Activated CD8-positive, alpha-beta T cell treated with anti-CD3 and anti-CD28 coated beads for 36 hours (primary cell): ENCODE data around the gene STK4. TPM values are rescaled to one million over a fixed set of nuclear protein-coding genes. Genes with fewer than 3 reads are reported as not detected.

Source experiments
- ATAC-seq: fragments of 200-7000 bp; cut with Tn5 transposase; one replicate; pipeline ENCODE4 v1.10.0; 2021; ENCODE audit warnings: mild to moderate bottlenecking, moderate library complexity
- CTCF ChIA-PET: fragments of 350-600 bp; sonication (Branson Sonifier 250); formaldehyde crosslinking; loops from one replicate; lab custom pipeline; 2021; ENCODE audit warnings: antibody characterized with exemption; lab: Charles Lee
- POLR2A ChIA-PET: fragments of 350-600 bp; sonication (Branson Sonifier 250); formaldehyde crosslinking; loops from one replicate; lab custom pipeline; 2021; ENCODE audit warnings: antibody characterized with exemption; lab: Charles Lee
- DNase-seq: peaks from one replicate; pipeline ENCODE4 v3.0.0-alpha.2; 2020
- H3K27ac Mint-ChIP-seq: one replicate; pipeline ENCODE4 v1.8.0; 2021; ENCODE audit warnings: mild to moderate bottlenecking, mixed read lengths
- H3K27me3 Mint-ChIP-seq: one replicate; pipeline ENCODE4 v1.8.0; 2021; ENCODE audit warnings: mixed read lengths
- H3K36me3 Mint-ChIP-seq: one replicate; pipeline ENCODE4 v1.8.0; 2021; ENCODE audit warnings: low read depth, mixed read lengths
- H3K4me1 Mint-ChIP-seq: one replicate; pipeline ENCODE4 v1.8.0; 2021; ENCODE audit warnings: low read depth, mixed read lengths
- H3K4me3 Mint-ChIP-seq: one replicate; pipeline ENCODE4 v1.8.0; 2021; ENCODE audit warnings: mild to moderate bottlenecking, moderate library complexity, mixed read lengths
- H3K9me3 Mint-ChIP-seq: one replicate; pipeline ENCODE4 v1.8.0; 2021; ENCODE audit warnings: mixed read lengths
- intact Hi-C: fragments of 100-400 bp; cut with micrococcal nuclease; formaldehyde crosslinking; loops from one replicate; pipeline ENCODE4 v1.10.0; 2022
- total RNA-seq, 2 experiments: library from RNA; stranded (reverse); gene quantifications; one replicate each; pipeline ENCODE4 v1.2.3, GENCODE V29; 2021
- TF ChIP-seq, protein P1 (sequence below): fragments of 200-600 bp; IDR thresholded peaks from one replicate; pipeline ENCODE4 v1.8.0; 2022; ENCODE audit warnings: antibody characterized with exemption, mild to moderate bottlenecking

STK4 gene
- total RNA-seq, 2 experiments from 2014 or later: 154 to 165 TPM

DNA sequence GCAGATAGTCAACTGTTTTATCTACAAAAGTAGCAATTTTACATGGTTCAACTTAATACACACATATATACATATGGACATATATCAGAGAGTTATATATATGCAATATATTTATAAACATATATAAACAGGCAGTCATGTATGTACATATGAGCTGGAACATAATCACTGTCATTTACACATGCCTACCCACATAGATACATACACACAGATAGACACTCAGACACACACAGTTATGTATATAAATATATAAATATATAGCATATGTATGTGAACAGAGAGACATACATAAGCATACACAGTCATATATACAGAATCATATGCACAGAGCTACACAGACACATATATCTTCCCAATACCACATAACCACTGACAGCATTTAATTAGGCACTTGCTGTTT is 146.4 kb downstream of the STK4 start:
- intact Hi-C loops: no loop called here
- TF ChIP-seq, protein P1, sequence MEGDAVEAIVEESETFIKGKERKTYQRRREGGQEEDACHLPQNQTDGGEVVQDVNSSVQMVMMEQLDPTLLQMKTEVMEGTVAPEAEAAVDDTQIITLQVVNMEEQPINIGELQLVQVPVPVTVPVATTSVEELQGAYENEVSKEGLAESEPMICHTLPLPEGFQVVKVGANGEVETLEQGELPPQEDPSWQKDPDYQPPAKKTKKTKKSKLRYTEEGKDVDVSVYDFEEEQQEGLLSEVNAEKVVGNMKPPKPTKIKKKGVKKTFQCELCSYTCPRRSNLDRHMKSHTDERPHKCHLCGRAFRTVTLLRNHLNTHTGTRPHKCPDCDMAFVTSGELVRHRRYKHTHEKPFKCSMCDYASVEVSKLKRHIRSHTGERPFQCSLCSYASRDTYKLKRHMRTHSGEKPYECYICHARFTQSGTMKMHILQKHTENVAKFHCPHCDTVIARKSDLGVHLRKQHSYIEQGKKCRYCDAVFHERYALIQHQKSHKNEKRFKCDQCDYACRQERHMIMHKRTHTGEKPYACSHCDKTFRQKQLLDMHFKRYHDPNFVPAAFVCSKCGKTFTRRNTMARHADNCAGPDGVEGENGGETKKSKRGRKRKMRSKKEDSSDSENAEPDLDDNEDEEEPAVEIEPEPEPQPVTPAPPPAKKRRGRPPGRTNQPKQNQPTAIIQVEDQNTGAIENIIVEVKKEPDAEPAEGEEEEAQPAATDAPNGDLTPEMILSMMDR: no peak
- Mint-ChIP-seq H3K27me3 (peaks cover 3% of the 10 kb centered on the region), H3K4me3 (no peak overlapping the region), H3K4me1 (peaks cover 17% of the 10 kb centered on the region), H3K36me3 (no peaks in the 10 kb centered on the region), H3K27ac (no peak overlapping the region), H3K9me3 (no peaks in the 10 kb centered on the region)
- POLR2A ChIA-PET: no interaction called here
- ATAC-seq: no peak
- CTCF ChIA-PET: interaction anchor here (0.8 to 10.4 kb wide), 18 partner anchors 9 to 327 kb away, joined by 3 to 117 read pairs (median 8); partner anchors contain the start of gene KCNS1
- DNase-seq: no peak

DNA sequence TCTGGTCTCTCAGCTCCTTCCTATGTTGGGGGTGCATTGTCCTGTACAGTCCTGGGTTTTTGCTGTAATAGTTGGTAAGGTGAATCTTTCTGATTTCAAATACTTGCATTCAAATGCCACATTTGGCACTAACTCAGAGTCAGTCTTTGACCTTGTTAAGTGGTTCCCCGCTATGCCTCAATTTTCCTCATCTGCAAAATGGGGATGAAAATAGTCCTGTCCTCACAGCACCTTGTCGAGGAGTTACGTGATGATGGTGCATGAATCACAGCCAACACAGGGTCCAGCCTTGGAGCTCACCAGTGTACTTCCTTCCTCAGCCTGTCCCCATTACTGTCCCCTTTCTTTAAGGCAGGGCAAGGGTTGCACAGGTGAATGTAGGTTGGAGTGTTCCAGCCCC is 147.6 kb downstream of the STK4 start:
- intact Hi-C loops: no loop called here
- no peaks in the 10 kb centered on the region for H3K36me3 Mint-ChIP-seq
- H3K4me3 Mint-ChIP-seq: no peak overlapping the region
- ATAC-seq (no peak), DNase-seq (no peak)
- H3K4me1 Mint-ChIP-seq: peaks cover 17% of the 10 kb centered on the region
- no peaks in the 10 kb centered on the region for H3K9me3 Mint-ChIP-seq
- peaks cover 3% of the 10 kb centered on the region for H3K27me3 Mint-ChIP-seq
- TF ChIP-seq, protein P1: no peak
- CTCF ChIA-PET: interaction anchor here (1.1 to 10.4 kb wide), 7 partner anchors 13 to 180 kb away, joined by 3 to 117 read pairs (median 22); partner anchors contain the start of gene KCNS1
- POLR2A ChIA-PET: no interaction called here
- H3K27ac Mint-ChIP-seq: no peak overlapping the region

DNA sequence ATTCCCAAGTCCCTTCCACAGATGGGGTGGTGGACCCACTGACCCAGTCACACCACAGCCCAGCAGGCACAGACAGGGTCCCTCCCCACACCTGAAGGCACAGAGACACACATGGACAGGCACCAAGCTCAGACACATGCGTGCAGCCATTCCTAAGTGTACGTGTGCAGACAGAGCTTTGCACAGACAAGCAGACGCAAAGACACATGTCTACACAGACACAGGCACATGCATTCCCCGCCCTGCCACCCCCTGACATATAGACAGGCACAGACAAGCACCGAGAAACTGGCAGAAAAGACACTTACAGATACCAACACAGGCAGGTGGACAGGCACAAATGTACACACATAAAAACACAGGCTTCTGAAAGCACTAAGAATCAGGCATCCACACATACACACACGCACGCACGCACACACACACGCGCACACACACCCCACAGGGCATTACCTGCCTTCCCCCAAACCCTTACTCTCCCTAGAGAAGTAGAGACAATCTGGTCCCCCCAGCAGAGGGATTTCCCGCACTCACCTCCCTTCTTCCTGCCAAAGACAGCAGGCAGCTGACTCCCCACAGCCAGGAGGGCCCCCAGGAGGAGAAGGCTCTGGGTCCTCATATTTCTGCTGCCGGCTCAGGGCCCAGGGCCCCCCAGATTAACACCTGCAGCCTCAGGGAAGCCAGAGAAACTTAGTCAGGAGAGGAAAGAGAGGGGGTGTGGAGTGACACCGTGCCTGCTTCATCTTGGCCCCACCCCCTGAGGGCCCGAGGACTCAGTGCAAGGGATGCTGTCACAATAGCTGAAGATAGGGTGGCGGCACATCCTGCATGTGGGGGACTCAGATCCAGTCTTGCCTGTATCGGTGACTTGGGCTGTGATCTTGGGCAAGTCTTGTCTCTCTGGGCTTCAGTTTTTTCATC is 148.4 kb downstream of the STK4 start, which contains the start of gene WFDC5:
TSS of gene WFDC5 (minus strand) at position 710 of the 921 bp plus-strand sequence. CDS start at position 619, 91 bp downstream.
- DNase-seq: peak; percentile 68
- Mint-ChIP-seq H3K9me3 (no peaks in the 10 kb centered on the region), H3K36me3 (no peaks in the 10 kb centered on the region), H3K27me3 (peaks cover 4% of the 10 kb centered on the region), H3K4me3 (no peak within 1 kb of the TSS), H3K4me1 (peaks cover 17% of the 10 kb centered on the region), H3K27ac (no peak within 1 kb of the TSS)
- CTCF ChIA-PET: interaction anchor here (1.2 to 4.2 kb wide), 4 partner anchors 19 to 180 kb away, joined by 4 to 22 read pairs (median 7); no protein-coding TSS in a partner anchor
- intact Hi-C loops: no loop called here
- TF ChIP-seq, protein P1: no peak
- ATAC-seq: peak; percentile 92
- POLR2A ChIA-PET: no interaction called here

DNA sequence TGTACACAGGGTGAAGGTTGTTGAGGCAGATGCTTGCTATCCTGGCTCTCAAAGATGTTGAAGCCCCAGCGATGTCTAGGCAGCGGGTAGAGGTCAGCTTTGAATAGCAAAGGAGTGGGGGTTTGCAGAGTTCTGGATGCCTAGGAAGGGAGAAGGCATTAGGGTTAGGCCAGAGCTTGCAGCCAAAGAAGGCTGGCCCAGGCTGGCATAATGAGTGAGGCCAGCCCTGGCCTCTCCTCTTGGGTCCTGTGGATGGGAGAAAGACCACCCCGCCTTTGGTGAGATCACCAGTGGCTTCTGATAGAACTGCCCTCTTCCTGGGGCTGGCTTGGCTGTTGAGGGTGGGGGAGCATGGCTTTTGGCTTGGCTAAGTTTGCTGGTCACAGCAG is 149.1 kb downstream of the STK4 start:
- DNase-seq: no peak
- ChIA-PET POLR2A (interaction anchor here (0.6 to 0.9 kb wide), 2 partner anchors 11 to 62 kb away, joined by 3 read pairs; no protein-coding TSS in a partner anchor), CTCF (interaction anchor here (0.9 to 1.5 kb wide), 4 partner anchors 20 to 179 kb away, joined by 3 to 7 read pairs (median 6); no protein-coding TSS in a partner anchor)
- TF ChIP-seq, protein P1: no peak
- intact Hi-C loops: no loop called here
- Mint-ChIP-seq H3K4me3 (no peak overlapping the region), H3K27me3 (peaks cover 9% of the 10 kb centered on the region), H3K27ac (no peak overlapping the region), H3K4me1 (peaks cover 17% of the 10 kb centered on the region), H3K9me3 (no peaks in the 10 kb centered on the region), H3K36me3 (no peaks in the 10 kb centered on the region)
- ATAC-seq: no peak
